HG03521 (cell line): ENCODE measurements around the gene ZNF330.
"Not testable (repeated sequence)": the region's sequence is repeated elsewhere in the genome, so short reads cannot be mapped to it uniquely, and the experiment has no call there.

ENCODE experiments used
- ATAC-seq: cut with Tn5 transposase; IDR thresholded peaks from one replicate; pipeline ENCODE4 v1.9.1; 2021; ENCODE audit warnings: mild to moderate bottlenecking, moderate library complexity; ENCODE audit not compliant: unreplicated experiment

ZNF330 gene

DNA sequence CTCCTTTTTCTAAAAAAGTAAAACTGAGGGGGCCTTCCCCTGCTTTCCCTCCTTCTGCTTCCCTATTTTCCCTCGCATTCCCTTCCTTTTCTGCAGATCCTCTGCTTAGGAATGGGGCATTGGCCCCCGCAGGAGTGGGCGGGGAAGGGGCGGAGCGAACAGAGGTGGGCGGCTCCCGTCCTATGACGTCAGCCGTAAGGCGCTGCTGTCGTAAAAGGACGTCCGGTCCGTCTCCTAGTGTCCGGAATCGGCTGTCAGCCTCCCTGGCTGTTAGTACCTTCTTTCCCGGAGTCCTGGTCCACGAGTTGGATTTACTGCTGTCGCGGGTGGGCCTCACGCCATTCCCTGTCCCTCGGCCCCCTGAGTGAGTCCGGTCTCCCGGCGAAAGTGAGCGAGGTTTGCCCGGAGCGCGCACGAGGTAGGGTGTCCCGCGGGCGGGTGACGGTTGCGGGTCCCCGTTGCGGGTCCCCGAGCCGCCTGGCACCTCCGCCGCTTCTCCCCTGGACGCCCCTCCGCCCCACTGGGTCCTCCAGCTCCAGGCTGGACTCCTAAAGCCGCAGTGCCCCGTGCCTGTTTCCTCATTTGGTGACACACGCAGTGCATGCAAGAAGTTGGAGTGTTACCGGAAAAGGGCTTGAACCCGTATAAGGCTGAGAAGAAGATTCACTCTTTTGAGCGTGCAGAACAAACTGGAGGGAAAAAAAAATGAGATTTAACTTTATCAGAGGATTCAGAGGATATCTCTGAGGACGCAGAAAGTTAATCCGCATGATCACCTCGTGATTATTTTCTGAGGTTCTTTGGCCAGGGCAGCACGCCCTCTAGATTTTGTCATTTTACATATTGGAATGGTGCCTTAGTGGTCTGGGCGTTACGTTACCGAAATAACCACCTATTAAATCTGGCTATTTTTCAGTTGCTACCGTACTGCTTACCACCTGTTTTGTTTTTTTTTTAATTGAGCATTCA, at the start of gene ZNF330:
Gene ZNF330 (plus strand): TSS at position 205 of the 969 bp plus-strand sequence. CDS start 1,477 bp downstream, outside the sequence.
- peak; percentile 76 for ATAC-seq

DNA sequence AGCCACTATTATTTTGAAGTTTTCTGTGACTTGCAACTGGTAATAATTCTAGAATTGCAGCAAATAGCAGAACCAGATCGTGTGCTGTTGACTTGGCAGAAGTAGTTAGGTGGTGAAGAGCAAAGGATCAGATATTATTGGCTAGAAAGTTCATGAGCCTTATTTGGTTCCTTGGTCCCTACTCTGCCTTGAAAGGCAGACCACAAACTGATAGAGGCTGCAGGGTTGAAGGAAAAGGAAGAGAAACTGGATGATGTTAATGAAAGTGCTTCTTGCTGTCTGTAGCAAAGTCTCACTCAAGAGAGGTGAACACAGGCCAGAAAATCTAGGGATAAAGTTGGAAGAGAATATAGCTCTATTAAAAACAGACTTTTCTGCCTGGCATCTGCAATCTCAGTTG, 46.2 kb upstream of the ZNF330 start:
- no peak for ATAC-seq

DNA sequence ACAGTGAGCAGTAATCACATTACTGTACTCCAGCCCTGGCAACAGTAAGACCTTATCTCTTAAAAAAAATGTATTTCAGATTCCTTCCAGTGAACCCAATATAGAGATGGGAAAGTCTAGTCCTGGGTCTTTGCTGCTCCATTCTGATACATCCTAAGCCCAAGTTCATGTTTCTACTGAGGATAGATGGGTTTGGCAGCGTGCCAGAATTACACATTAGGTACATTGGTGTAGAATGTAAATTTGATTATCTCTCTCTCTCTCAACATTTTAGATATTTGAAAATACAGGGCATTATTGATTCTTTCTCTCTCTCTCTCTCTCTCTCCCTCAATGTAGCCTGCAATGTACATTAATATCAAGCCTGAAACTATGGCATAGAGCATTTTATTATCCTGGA, 43.5 kb upstream of the ZNF330 start:
- ATAC-seq, result no peak

DNA sequence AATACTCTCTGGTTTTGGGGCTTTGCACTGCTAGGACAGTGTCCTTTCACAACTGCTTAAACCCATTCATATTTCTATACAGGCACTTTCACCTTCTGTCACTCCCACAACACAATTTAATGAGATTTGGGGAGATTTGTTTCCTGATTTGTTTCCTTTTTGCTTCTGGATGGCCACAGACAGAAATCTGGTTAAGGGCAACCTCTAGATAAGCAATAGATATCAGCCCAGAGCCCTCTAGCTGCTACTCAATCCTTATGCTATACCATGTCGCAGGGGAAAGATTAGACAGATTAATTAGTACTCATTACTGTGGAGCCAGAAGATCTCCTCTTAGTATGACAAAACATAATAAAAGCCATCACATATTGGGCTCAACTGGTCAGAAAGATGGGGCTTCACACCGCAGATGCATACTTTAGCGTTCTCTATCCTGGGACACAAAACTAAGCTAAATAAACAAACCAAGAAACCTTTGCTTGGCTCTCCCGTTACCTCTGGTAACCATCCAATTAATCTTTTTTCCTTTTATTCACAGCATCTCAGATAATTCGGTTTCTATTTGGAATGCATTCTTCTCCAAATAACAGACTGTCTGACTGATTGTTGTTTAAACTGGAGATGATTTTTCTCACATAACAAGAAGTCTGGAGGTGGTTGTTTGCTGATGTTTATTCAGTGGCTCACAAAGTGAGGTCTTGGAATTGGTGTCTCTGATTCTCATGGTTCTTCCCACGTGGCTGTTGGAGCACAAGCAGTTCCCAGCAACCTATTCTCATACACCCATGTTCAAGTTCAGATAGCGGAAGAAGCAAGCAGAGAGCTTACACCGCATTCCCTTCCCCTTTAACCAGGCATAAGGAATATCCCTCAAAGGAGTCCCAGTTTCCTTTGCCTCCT, 41.0 kb upstream of the ZNF330 start:
- no peak for ATAC-seq

DNA sequence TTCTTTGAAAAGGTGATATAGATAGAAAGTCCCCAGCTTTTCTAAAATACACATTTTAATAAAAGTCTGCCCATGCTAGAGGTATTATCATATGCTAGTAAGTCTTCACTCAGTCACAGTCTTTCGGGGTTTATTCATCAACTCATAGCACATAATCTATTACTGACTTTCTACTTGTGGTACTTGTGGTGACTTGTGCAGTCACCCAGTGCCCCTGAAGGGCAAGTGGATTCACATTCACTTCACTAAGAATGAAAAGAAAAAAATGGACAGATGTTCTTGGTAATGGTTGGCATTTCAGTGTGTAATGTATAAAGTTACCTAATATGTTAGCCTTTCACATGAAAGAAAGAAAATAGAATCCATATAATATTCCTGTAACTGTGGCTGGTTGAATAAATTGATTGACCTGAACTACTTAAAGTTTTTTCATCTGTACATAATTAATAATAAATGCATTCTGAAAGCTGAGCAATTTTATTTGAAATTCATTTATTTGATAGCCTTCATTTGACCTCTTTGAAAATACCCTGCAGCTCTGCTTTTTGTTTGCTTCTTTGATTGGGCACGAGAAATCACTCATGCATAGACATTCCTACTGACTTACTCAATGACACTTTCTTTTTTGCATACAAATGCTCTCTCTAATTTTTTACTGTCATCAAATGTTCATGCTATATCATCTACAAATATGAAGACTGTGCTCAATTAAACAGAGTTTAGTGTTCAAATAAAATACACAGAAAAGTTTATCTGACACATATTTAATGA, 39.5 kb upstream of the ZNF330 start:
- ATAC-seq, result no peak

DNA sequence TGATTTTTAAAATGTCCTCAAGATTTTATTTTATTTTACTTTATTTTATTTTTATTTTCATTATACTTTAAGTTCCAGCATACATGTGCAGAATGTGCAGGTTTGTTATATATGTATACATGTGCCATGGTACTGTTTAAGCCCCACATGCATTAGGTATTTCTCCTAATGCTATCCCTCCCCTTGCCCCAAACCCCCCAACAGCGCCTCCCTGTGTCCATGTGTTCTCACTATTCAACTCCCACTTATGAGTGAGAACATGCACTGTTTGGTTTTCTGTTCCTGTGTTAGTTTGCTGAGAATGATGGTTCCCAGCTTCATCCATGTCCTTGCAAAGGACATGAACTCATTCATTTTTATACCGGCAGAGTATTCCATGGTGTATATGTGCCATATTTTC, 37.2 kb upstream of the ZNF330 start:
- ATAC-seq, result not testable (repeated sequence)

DNA sequence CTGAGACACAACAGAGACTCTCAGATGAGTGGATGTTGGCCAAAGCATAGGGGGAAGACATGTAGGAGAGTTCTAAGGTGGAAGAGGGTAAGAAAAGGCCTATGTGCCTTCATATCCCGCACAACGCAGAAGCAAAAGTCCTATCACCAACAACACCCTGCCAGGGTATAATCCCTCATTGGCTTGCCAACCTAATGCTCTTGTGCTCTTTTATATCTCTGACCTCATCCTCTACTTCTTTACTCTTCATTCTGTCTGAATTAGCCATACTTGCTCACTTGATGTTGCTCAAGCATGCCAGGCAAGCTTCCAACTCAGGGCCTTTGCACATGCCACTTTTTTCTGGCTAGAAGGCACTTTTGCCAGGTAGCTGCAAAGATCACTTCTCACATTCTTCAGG, 28.1 kb upstream of the ZNF330 start:
- ATAC-seq, result no peak

DNA sequence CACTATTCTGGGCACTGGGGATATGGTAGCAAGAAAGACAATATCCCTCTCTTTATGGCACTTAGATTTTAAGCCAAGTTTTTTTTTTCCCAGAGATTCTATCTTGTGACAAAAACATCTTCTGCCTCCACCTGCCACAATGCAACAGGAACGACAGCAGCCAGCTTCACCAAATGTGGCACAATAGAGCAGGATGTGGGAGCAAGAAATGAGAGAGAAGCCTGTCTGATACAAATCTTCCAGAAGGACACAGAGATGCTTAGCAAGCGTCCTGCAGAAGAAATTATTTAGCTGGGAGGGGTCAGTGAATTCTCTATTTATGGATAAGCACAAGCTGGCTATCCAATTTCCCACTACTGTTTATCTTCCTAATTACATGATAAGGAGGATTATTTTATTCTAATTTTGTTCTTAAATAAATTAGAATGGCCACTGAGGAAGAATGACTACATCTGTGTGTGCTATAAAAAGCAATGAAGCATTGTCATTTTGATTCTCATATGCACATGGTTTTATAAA, 27.1 kb upstream of the ZNF330 start:
- no peak for ATAC-seq

DNA sequence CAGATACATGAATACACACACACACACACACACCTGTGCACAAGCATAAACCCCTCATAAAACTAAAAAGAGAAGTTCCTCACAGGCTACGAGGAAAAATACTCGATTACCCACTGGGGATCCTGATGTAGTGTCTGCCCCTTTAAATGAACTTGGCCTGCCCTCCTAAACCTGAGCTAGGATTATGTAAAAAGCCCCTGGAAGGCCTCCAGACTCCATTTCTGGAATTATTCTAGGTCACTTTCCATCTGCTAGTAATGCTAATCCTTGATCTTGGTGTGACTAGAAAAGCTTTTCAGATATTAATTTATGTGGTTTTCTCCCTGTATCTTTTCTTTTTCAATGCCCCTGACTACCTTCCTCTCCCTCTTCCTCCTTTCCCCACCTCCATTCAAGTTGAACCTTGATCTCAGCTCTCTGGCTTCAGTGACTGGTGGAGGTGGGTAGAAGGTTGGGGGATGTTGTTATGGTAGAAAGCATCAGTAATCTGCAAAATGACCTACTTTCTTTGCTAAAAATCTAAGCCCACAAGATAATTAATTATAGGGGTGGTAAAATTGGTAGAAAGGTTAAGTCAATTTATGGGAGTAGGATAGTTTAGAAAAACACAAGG, 25.5 kb upstream of the ZNF330 start:
- ATAC-seq, result no peak

DNA sequence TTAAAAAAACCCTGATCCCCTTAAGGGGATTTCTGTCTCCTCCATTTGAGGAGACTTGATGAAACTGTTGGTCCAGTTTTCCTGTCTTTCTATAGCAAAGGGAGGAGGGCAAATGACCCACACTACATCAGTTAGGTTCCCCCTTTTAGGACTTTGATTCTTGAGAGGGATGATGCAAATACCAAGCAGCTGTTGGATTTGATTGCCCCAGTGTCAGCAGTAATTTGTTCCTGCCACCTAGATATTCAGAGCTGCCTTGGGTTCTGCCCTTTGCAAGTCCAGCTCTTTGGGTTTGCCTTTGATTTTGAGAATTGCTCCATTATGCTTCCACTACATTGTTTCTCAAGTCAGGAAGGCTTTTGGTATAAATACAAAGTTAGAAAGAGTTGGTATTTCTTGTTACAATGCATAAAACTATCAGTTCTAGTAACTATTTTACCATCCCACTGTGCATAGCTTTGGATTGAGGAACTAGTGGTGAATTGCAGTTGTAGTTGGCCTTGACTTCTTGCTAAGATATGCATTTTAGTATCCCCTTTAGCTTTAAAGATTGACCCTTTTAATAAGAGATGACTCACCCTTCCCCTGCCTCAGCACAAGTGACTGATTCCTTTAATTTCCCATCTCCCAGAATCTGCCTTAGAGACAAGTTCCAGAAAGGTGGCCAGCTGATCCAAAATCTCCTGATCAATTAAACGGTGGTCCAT, 24.3 kb upstream of the ZNF330 start:
- ATAC-seq, result no peak

DNA sequence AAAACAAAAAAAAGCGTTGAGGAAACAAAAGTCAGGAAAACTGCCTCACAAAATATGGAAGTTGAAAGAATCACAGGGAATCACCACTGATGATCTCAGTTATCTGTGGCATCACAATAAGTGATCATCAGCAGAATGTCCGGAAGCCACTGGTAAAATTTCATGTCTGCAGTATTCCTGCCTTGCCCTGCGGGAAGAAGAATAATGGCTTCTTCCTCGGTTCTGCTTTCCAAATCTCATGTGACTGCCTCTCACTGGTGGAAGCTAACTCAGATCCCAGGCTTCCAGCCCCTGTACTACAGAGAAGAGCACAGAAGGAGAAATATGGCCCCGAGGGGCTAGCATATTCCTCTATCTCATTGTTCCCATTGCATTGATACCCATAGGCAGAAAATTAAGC, 12.7 kb upstream of the ZNF330 start:
- ATAC-seq, result no peak

DNA sequence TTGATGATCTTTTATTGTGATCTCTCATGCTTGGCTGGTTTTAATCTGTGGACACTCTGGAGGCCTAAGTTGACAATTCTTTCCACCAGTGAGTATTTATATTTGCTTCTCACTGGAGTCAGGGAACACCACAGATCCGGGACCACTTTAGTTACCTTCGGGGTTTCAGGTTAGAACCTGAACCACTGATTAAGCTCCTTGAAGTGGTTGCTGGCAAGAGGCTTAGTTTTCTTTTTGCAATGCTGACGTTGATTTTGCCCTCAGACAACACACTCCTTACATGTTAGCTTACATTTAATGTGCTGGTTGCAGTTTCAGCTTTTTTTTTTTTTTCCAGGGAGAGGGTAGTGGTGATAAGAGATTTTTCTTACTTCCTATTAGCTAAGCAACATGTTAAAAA, 10.5 kb upstream of the ZNF330 start:
- ATAC-seq, result no peak

DNA sequence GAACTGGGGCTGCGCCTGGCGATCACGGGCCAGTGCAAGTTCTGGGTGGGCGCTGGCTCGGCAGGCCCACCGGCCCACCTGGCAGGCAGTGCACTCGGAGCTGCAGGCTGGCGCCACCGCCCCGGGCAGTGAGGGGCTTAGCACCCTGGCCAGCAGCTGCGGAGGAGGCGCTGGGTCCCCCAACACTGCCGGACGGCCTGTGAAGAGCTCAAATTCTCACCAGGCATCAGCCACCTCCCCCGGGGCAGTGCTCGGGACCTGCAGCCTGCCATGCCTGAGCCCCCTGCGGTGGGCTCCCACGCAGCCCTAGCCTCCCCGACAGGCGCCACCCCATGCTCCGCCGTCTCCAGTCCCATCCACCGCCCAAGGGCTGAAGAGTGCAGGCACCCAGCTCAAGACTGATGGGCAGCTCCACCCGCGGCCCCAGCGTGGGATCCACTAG, 7.1 kb upstream of the ZNF330 start:
- ATAC-seq, result no peak

DNA sequence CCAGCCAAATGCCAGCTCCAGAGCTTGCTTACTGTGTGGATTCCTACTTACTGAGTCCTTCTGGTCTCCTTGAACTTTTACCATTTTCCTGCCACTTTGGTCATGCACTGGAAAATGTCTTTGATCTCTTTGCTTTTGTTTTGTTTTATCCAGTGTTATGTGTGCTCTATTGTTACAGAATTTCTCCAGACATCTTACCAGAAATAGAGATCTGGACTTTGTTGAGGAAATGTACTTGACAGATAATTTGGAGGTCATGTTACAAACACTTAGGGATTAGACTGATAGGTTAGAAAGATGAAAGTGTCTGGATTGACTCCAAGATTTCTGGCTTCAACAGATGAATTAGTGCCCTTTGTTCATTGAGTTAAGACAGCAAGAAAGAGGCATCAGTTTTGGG, 5.7 kb upstream of the ZNF330 start:
- ATAC-seq, result no peak

DNA sequence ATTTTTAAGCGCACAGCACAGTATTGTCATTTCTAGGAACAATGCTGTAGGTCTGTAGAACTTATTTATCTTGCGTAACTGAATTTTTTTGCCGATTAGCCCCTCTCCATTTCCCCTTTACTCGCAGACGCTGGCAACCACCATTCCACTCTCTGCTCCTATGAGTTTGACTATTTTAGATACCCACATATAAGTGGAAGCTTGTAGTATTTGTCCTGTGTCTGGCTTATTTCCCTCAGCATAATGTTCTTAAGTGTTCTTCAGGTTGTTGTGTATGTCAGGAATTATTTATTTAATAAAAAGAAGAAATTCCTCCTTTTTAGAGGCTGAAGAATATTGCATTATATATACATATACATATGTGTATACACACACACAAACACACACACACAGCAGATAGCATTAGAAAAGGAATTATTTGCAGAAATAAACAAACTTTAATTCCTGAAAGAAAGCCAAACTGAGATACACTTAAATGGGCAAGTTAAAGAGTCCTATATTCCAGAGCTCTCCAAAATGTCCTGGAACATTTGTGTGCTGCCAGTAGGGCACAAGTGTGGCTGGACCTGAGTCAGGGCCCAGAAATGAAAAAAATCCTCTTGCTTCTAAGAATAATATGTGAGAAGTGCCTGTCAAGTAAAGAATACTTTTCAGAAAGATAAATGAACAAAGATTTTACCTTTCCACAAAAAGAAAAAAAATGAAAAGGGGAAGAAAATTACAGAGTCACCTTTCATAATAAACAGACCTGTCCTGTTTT, 4.5 kb upstream of the ZNF330 start:
- no peak for ATAC-seq

DNA sequence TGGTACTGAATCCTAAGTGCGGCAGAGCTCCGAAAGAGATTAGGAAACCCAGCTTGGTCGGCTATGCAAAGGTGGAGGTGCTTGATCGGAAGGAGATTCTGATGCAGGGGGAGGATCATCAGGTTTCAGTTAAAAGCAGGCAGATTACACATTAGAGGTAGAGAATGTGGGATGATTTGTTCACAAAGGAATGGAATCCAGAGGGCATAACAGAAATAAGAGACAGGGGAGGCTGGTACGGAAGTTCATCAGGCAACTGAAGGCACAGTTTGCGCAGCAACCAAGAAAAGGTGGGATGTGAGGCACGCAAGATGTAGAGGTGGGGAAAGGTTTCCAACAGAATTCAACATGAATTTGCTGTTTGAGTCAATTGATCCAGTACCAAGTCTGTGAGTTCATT, 424 bp upstream of the ZNF330 start:
- no peak for ATAC-seq

DNA sequence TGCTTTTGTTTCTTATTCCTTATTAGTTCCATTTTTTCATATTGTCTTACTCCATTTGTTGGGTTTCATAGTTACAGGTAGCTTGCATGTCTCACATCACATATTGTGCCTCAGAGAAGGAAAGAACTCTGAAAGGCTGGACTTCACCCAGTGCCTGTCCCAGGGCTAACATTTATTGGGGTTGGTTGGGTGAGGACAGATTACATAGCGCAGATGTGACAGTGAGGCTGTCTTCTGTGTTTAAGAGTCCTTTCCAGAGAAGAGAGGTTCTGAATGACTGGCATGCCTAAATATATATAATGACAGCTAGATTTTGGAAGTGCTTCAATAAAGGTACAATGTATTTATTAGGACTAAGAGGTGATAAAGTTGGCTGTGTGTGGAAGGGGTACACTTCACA, 2.7 kb downstream of the ZNF330 start:
- no peak for ATAC-seq

DNA sequence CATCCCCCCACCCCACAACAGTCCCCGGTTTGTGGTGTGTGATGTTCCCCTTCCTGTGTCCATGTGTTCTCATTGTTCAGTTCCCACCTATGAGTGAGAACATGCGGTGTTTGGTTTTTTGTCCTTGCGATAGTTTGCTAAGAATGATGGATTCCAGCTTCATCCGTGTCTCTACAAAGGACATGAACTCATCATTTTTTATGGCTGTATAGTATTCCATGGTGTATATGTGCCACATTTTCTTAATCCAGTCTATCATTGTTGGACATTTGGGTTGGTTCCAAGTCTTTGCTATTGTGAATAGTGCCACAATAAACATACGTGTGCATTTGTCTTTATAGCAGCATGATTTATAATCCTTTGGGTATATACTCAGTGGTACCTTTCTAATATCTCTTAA, 6.6 kb downstream of the ZNF330 start:
- not testable (repeated sequence) for ATAC-seq
